Right lung (tissue), 10 donors: ENCODE data around the gene DDI1. TPM values are rescaled to one million over a fixed set of nuclear protein-coding genes. Genes with fewer than 3 reads are reported as not detected.

Source experiments
- DNase-seq, 2 donors: peaks; one replicate each; pipeline ENCODE4 v3.0.0-alpha.2; 2013
- long read RNA-seq, 8 donors: transcript quantifications; one replicate each; lab custom pipeline, GENCODE V29; 2026
- polyA plus RNA-seq, 5 donors: library from polyadenylated mRNA; unstranded; fragments of 120-200 nt; gene quantifications; one replicate each; pipeline versions ENCODE4 v1.2.1 to v1.2.3, GENCODE V29; 2013; ENCODE audit warnings: inconsistent platforms in 1 of 5, low replicate concordance in 1 of 5; ENCODE audit not compliant: insufficient read length in 5 of 5, insufficient read depth in 1 of 5

DDI1 gene
- not detected for polyA plus RNA-seq
- long read RNA-seq, donor 1 = 0 reads
- long read RNA-seq, donor 2 = 0 reads
- long read RNA-seq, donor 3 = 0 reads
- long read RNA-seq, donor 4 = 0 reads
- long read RNA-seq, donor 5 = 0 reads
- long read RNA-seq, donor 6 = 0 reads
- long read RNA-seq, donor 7 = 0 reads
- long read RNA-seq, donor 8 = 0 reads

GRCh38 chr11:104036588-104036987 is at the start of gene DDI1:
DDI1 (plus strand) TSS chr11:104036640; CDS start chr11:104036823, 183 bp downstream.
- DNase-seq = no peak

DNA sequence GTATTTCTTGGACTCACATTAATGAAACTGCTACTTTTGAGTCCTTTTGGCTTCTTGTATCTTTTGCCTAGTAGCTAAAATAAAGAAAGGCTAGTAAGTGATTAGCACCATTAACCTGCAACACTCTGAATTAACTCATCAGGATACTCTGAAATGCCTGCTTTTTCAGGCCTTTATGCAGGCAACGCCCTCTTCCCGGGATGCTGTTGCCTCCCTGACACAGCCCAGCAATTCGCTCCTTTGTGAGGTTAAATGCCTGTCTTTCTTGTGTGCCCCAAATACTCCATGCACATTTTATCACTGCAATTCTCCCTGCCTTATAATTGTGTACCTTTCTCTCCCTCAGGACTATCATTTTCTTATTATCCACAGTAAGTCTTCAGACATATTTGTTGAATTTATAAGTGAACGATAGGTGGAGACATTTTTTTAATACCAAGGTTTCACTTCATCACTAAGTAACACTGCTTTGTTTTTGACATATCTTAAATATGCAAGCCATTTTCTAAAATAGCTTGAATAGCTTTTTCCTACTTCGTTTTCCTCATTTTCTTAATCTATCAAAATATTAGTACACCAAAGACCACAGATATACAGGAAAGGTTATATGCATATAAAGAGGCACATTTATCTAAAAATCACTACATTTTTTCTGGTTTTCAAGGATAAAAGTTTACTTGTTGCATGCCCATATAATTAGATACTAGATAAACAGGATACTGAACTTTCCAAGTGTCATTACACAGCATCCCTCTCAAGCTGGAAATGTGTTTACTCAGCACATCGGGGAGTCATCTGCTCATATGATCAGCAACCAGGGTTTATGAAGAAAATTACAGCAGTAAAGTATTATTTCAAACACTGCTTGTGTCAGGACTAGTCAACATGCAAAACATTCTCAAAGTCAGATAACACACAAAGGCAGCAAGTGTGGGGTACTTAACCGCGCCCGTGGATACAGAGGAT is 48.5 kb upstream of the DDI1 start:
- DNase-seq = no peak

DNA sequence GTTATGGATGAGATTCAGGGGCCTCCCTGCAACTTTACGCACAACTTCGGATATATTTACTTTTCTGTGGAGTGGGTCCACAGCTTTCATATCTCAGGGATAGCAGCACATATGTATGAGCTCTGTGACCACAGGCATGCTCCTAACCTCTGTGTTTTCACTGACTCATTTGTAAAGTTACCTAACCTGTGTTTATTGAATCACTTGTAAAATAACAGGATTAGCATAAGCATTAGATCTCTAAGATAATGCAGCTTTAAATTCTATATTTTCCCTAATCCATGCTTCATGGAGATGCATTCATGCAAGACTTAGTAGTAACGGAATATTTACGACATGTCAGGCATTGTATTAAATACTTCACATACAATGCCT is 47.9 kb upstream of the DDI1 start:
- DNase-seq = no peak

DNA sequence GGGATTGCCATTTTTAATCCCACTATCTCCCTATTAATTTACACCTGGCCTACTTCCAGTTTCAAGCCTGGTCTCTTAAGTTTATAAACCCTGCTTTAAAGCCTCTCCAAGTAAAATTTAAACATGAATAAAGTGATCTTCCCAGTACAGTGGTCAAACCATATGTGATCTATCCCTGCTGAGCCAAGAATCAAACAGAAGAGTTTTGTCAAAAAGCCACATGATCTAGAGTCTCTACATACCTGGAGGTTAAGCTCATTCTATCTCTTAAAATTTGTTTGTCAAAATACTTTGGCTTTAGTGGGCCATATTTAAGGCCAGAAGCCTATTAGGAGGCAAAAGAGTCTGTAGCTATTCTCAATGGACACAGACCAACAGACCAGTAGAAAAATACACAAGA is 42.9 kb upstream of the DDI1 start:
- no peak for DNase-seq

DNA sequence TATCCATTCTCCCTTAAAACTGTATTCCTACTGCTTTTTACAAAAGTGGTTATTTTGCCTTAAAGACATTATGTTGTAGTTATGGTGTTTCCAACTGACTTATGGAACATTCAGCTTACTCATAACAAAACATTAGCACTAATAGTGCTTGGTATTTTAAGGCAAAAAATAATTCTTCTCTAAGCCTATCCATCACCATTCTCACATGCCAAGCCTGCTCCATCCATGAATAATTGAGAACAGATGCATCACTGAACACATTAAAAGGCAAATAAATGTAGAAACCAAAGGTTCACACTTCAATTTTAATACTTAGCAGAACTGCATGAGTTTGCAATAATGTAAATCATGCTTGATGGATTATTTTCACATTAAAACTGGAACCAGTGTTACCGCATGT is 42.3 kb upstream of the DDI1 start:
- no peak for DNase-seq

- DNase-seq = no peak
These were observed 41.9 kb upstream of the DDI1 start for GRCh38 chr11:103994518-103994917.

GRCh38 chr11:103995896-103996295 is 40.5 kb upstream of the DDI1 start:
- no peak for DNase-seq

- no peak for DNase-seq
These were observed 39.4 kb upstream of the DDI1 start for GRCh38 chr11:103997082-103997481.

GRCh38 chr11:103998826-103999508 is 37.5 kb upstream of the DDI1 start:
- no peak for DNase-seq

DNA sequence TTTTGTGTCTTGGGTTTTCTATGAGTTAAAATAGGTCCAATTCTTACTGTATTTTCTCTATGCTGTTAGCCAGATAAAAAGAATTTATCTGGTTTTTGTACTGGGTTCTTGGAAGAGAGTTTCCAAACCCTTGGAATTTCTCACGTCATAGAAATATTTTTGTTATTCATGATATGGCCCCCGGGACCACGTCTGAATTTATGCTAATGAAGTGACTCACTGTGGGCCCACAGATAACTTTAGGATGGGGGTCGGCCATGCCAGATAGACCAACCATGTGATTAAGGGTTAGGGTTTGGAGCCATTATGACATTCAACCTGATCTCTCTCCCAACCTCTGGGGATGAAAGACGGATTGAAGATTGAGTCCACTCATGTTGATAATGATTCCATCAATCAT is 35.6 kb upstream of the DDI1 start:
- no peak for DNase-seq

- DNase-seq = no peak
These were observed 34.8 kb upstream of the DDI1 start for GRCh38 chr11:104001561-104002056.

- DNase-seq = no peak
These were observed 32.9 kb upstream of the DDI1 start for GRCh38 chr11:104003491-104003890.

DNA sequence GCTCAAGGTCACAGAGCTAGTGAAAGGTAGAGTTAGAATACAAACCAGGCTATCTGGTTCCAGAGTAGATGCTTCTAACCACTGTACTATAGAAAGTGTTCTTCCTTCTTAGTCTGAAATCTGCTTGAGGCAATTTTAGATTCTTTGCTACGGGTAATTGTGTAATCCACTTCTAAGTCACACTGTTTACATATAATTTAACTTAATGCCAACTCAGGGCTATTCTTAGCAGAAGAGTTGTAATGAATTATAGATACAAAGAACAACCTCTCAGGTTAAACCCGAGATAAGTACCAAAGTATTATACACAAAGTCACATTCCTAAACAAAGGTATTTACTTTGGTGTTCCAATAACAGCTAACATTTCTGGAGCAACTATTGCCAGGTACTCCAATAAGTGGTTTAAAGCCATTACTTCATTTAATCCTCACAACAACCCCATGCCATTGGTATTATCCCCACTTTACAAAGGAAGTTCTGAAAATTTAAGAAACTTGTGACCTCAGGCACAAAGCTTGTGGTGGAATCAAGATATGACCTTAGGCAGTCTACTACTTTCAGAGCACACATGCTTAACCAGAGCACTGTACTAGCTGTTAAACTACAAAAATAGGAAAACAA is 31.1 kb upstream of the DDI1 start:
- DNase-seq = no peak

DNA sequence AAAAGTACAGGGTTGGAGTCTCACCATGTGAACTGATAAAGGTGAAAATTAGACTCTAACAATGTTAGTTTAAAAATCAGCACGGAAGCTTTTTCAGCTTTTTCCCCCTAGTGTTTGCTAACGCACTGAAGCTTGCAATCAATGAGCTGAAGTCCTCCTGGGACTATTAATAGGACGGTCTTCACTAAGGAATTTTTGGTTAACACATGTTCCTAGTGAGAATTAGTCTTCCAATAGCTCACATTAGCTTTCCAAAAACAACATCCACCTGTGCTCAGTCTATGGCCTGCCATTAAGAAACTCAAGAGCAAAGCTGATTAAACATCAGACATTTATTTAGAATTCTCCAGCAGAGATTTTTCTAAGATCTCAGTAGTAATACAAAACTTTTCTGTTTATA is 26.7 kb upstream of the DDI1 start:
- no peak for DNase-seq

GRCh38 chr11:104011044-104011443 is 25.4 kb upstream of the DDI1 start:
- no peak for DNase-seq

GRCh38 chr11:104015649-104016415 is 20.6 kb upstream of the DDI1 start:
- no peak for DNase-seq

GRCh38 chr11:104024572-104024971 is 11.9 kb upstream of the DDI1 start:
- no peak for DNase-seq

- no peak for DNase-seq
These were observed 7.8 kb upstream of the DDI1 start for GRCh38 chr11:104028476-104029263.

GRCh38 chr11:104033134-104033533 is 3.3 kb upstream of the DDI1 start:
- DNase-seq = no peak

DNA sequence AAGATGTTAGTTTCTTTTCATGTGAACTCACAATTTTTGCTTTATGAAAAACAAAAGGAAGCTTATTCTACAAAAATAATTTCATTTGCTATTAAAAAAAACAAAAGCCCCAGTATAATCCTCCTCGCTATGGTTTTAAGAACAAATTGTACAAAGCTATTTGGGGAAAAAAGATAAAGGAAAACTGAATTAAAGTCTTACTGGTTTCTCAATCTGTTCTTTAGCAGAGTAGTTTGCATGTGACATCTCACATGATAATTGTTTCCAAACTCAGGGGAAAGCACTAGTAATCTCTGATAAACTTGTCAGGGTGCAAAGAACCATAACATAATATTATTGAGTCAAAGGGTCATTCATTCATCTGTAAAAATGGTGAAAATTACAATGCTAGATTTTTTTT is 2.9 kb upstream of the DDI1 start:
- no peak for DNase-seq
